ENCODE measurements around the gene UTP25.

- TF ChIP-seq CTCF (IDR thresholded peaks at IDR 0.05), result no peak
- no peak for TF ChIP-seq POLR2A (IDR thresholded peaks at IDR 0.05)
- no peak for TF ChIP-seq EP300 (IDR thresholded peaks at IDR 0.05)
Observed at GRCh38 chr1:209884665-209885117, 56.9 kb downstream of the UTP25 start.

Data from ovary (tissue), 3 donors.